HCT116 (cell line): ENCODE measurements around the gene LRRC1. TPM values are rescaled to one million over a fixed set of nuclear protein-coding genes. Genes with fewer than 3 reads are reported as not detected.
A peak's percentile ranks its signal among the peaks of the same experiment; 100 is the strongest.

Experiments
- ATAC-seq: fragments of 200-7000 bp; cut with Tn5 transposase; 2 replicates; pipeline ENCODE4 v1.9.1; 2020; ENCODE audit warnings: mild to moderate bottlenecking, moderate library complexity
- BruUV-seq: library from RNA; stranded (reverse); fragments of 400-500 nt; replicated peaks from 2 replicates; lab custom pipeline; 2021; lab: Mats Ljungman, UMichigan
- CTCF ChIA-PET: fragments of 300-600 bp; sonication (Branson Sonifier 250); formaldehyde crosslinking; loops from one replicate; lab custom pipeline; 2021; ENCODE audit warnings: antibody characterized with exemption; lab: Charles Lee
- POLR2A ChIA-PET: fragments of 300-600, 350-600 bp; sonication (Branson Sonifier 250); formaldehyde crosslinking; loops from one replicate; lab custom pipeline; 2021; ENCODE audit warnings: antibody characterized with exemption; lab: Charles Lee
- RAD21 ChIA-PET, 2 experiments: fragments of 300-600 bp; sonication (Branson Sonifier 250); formaldehyde crosslinking; loops; one replicate each; lab custom pipeline; 2023; ENCODE audit warnings: low total read pairs in 2 of 2; ENCODE audit not compliant: uncharacterized antibody in 2 of 2, unreplicated experiment in 2 of 2, low non-redundant PET in 1 of 2; lab: Charles Lee
- DNase-seq: peaks from one replicate; pipeline ENCODE4 v3.0.0-alpha.2; 2010; ENCODE audit warnings: low read depth, low spot score
- H2AFZ ChIP-seq: fragments of 200-600 bp; shearing (Covaris generic), sonication (generic); 2 replicates; pipeline ENCODE4 v1.6.1; 2017; ENCODE audit warnings: low read depth, mixed run types, mixed read lengths, antibody characterized with exemption, low read length; ENCODE audit not compliant: poor library complexity, severe bottlenecking
- H3K27ac ChIP-seq: 2 replicates; pipeline ENCODE4 v1.5.1; 2012; ENCODE audit warnings: low read depth, low read length
- H3K27me3 ChIP-seq: fragments of 200-600 bp; sonication (generic); 2 replicates; pipeline ENCODE4 v1.6.1; 2016; ENCODE audit warnings: mixed run types, low read length, mixed read lengths; ENCODE audit not compliant: insufficient read depth
- H3K36me3 ChIP-seq, 2 experiments: fragments of 200-500 bp in 1 of 2; fragments of 200-600 bp in 1 of 2; sonication (Bioruptor generic) in 1 of 2; sonication (generic) in 1 of 2; 2 replicates each; pipeline versions ENCODE4 v1.5.1 to v1.6.1; 2014 to 2016; ENCODE audit warnings: low read length in 2 of 2, inconsistent platforms in 1 of 2, mixed read lengths in 1 of 2, mixed run types in 1 of 2; ENCODE audit not compliant: insufficient read depth in 2 of 2, control insufficient read depth in 1 of 2
- H3K4me1 ChIP-seq, 2 experiments: fragments of 200-600 bp in 1 of 2; sonication (generic) in 1 of 2; 2 replicates each; pipeline versions ENCODE4 v1.5.1 to v1.6.1; 2012 to 2017; ENCODE audit warnings: low read length in 2 of 2, inconsistent platforms in 1 of 2, mild to moderate bottlenecking in 1 of 2, mixed read lengths in 1 of 2, mixed run types in 1 of 2, moderate library complexity in 1 of 2; ENCODE audit not compliant: insufficient read depth in 2 of 2, control insufficient read depth in 1 of 2
- H3K4me2 ChIP-seq: fragments of 200-600 bp; sonication (generic); 2 replicates; pipeline ENCODE4 v1.6.1; 2017; ENCODE audit warnings: mixed run types, low read length, mixed read lengths
- H3K4me3 ChIP-seq, 2 experiments: fragments of 200-600 bp in 1 of 2; sonication (generic) in 1 of 2; replicated peaks in 1 of 2; 2 replicates each; pipeline ENCODE4 v1.5.1; 2011 to 2016; ENCODE audit warnings: low read length in 2 of 2, control low read depth in 1 of 2, low read depth in 1 of 2, mild to moderate bottlenecking in 1 of 2, mixed read lengths in 1 of 2, mixed run types in 1 of 2
- H3K79me2 ChIP-seq: fragments of 200-600 bp; sonication (generic); 2 replicates; pipeline ENCODE4 v1.6.1; 2017; ENCODE audit warnings: mild to moderate bottlenecking, mixed run types, low read length, moderate library complexity, mixed read lengths; ENCODE audit not compliant: insufficient read depth
- H3K9ac ChIP-seq: fragments of 200-600 bp; sonication (generic); 2 replicates; pipeline ENCODE4 v1.6.1; 2016; ENCODE audit warnings: low read length, mixed read lengths
- H3K9me2 ChIP-seq: fragments of 200-600 bp; sonication (generic), shearing (Covaris generic); 2 replicates; pipeline ENCODE4 v1.6.1; 2017; ENCODE audit warnings: mixed run types, mild to moderate bottlenecking, moderate library complexity; ENCODE audit not compliant: insufficient read depth
- H3K9me3 ChIP-seq, 2 experiments: fragments of 200-500 bp in 1 of 2; fragments of 200-600 bp in 1 of 2; sonication (Bioruptor generic) in 1 of 2; sonication (generic) in 1 of 2; 2 replicates each; pipeline ENCODE4 v1.6.1; 2014 to 2017; ENCODE audit warnings: low read length in 2 of 2, mixed read lengths in 2 of 2, inconsistent platforms in 1 of 2, low read depth in 1 of 2, mild to moderate bottlenecking in 1 of 2, mixed run types in 1 of 2, moderate library complexity in 1 of 2; ENCODE audit not compliant: control insufficient read depth in 1 of 2, insufficient read depth in 1 of 2
- H4K20me1 ChIP-seq: fragments of 200-600 bp; sonication (generic), shearing (Covaris generic); 2 replicates; pipeline ENCODE4 v1.6.1; 2017; ENCODE audit warnings: mixed run types, mild to moderate bottlenecking, moderate library complexity; ENCODE audit not compliant: insufficient read depth
- ATF3 ChIP-seq: IDR thresholded peaks from 2 replicates; pipeline ENCODE4 v1.6.1; 2012
- CEBPB ChIP-seq: IDR thresholded peaks from 2 replicates; pipeline ENCODE4 v1.6.1; 2012; ENCODE audit warnings: low read depth
- EZH2phosphoT487 ChIP-seq: fragments of 200-600 bp; IDR thresholded peaks from 2 replicates; pipeline ENCODE4 v1.6.1; 2018; ENCODE audit warnings: antibody characterized with exemption, borderline replicate concordance
- FOSL1 ChIP-seq: IDR thresholded peaks from 2 replicates; pipeline ENCODE4 v1.6.1; 2012; ENCODE audit warnings: low read depth
- POLR2A ChIP-seq: IDR thresholded peaks from 2 replicates; pipeline ENCODE4 v1.7.0; 2011; ENCODE audit warnings: borderline replicate concordance; ENCODE audit not compliant: insufficient read depth, insufficient read length; ENCODE audit errors: extremely low read depth
- RAD21 ChIP-seq: IDR thresholded peaks from 2 replicates; pipeline ENCODE4 v1.6.1; 2012; ENCODE audit warnings: low read depth, mild to moderate bottlenecking
- SIN3A ChIP-seq: IDR thresholded peaks from 2 replicates; pipeline ENCODE4 v1.6.1; 2012; ENCODE audit warnings: low read depth
- TCF7L2 ChIP-seq: IDR thresholded peaks from 2 replicates; pipeline ENCODE4 v1.7.0; 2011; ENCODE audit warnings: borderline replicate concordance, inconsistent platforms; ENCODE audit not compliant: insufficient read depth, insufficient read length; ENCODE audit errors: extremely low read depth
- YY1 ChIP-seq: IDR thresholded peaks from 2 replicates; pipeline ENCODE4 v1.6.1; 2011; ENCODE audit warnings: low read length, low read depth, moderate library complexity, mild to moderate bottlenecking; ENCODE audit not compliant: insufficient replicate concordance; ENCODE audit errors: extremely low read depth
- ZFX ChIP-seq: fragments of 450-650 bp; IDR thresholded peaks from 2 replicates; pipeline ENCODE4 v1.6.1; 2017
- ZNF274 ChIP-seq: fragments of 200-500 bp; sonication (Bioruptor generic); IDR thresholded peaks from 2 replicates; pipeline ENCODE4 v1.6.1; 2014; ENCODE audit warnings: mild to moderate bottlenecking, low read depth, low read length, inconsistent platforms
- intact Hi-C: fragments of 100-400 bp; cut with micrococcal nuclease; formaldehyde crosslinking; loops from 2 replicates; pipeline ENCODE4 v1.10.0; 2022
- total RNA-seq: library from RNA; stranded (reverse); gene quantifications from one replicate; pipeline ENCODE4 v1.2.1, GENCODE V29; 2021; ENCODE audit not compliant: unreplicated experiment
- TF ChIP-seq, protein P1 (sequence below): IDR thresholded peaks from 2 replicates; pipeline ENCODE4 v1.6.1; 2012; ENCODE audit warnings: low read depth
- TF ChIP-seq, protein P2 (sequence below): IDR thresholded peaks from 2 replicates; pipeline ENCODE4 v1.6.1; 2011; ENCODE audit warnings: mild to moderate bottlenecking, low read length, moderate library complexity; ENCODE audit not compliant: insufficient replicate concordance; ENCODE audit errors: extremely low read depth

The LRRC1 gene
- total RNA-seq, 1 experiment from 2014 or later, result 19.8 TPM

DNA sequence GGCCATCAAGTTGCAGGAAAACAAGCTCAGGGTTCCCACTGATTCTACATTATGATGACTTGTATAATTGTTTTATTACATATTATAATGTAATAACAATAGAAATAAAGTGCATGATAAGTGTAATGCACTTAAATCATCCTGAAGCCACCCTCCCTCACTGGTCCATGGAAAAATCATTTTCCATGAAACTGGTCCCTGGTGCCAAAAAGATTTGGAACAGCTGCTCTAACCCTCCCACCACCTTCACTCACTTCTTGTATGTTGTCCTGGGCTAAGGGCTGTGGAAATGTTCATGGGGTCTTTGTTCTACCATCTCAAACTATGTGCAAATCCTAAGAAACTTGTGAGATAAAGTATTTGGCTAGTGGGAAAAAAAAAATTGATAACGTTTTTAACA, 133.8 kb downstream of the LRRC1 start:
- no peaks in the 10 kb centered on the region for H3K9me3 ChIP-seq
- no peak for TF ChIP-seq EZH2phosphoT487
- TF ChIP-seq SIN3A, result no peak
- no peak for TF ChIP-seq RAD21
- TF ChIP-seq, all 23 proteins: peak for 0
- POLR2A ChIA-PET, result no interaction called here
- Histone ChIP-seq H3K4me2 (peak overlapping the region; percentile 54), H3K9ac (no peak overlapping the region), H2AFZ (no peak overlapping the region), H3K9me2 (no peaks in the 10 kb centered on the region), H3K79me2 (no peaks in the 10 kb centered on the region), H3K36me3 (no peaks in the 10 kb centered on the region), H3K4me3 (peak overlapping the region in 1 of 2 experiments; percentile 9; a peak in 1 of 4 replicates), H3K27ac (peak overlapping the region; percentile 68), H3K4me1 (peaks cover 55 to 56% of the 10 kb centered on the region in 2 experiments), H4K20me1 (no peaks in the 10 kb centered on the region), H3K27me3 (no peaks in the 10 kb centered on the region)
- ATAC-seq (no peak), DNase-seq (no peak)
- BruUV-seq, result no TSS peak
- CTCF ChIA-PET, result no interaction called here
- intact Hi-C loops, result no loop called here
- RAD21 ChIA-PET, result no interaction called here

DNA sequence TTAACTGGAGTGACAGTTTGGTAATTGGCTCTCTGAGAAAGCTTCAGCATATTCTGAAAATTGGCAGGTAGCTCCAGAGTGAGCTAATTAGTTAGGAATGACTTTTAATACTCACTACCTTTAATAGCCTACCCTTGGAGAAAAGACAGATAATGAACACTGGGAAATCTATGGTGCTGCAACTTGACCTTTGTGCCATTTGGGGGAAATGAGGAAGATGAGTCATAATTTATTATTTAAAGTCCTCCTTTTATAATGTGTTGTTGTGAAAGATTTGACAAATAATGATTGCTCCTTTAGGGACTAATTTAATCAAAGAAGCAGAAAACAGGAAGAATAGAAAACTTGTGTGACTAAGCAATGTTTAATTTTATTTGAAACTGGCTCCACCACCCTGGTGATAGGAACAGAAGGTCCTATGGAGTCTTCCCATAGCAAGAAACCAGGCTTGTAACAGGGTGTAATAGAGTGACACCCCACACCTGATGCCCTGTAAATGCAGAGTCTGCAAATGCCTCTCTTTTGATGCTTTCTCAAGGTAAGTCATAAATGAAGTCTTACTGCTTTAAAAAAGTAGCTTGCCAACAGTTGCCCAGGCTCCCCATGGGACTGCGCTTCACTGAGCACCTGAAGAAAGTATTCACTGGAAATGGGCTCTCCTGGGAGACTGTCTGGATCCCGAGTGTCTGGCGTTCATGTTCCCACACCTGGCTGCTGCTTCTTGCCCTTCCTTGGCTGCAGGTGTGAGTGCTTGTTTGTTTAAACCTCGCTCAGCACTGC, 134.4 kb downstream of the LRRC1 start:
- no peak overlapping the region for H3K9ac ChIP-seq
- H3K27ac ChIP-seq, result peak overlapping the region; percentile 68
- peak overlapping the region in 1 of 2 experiments; percentile 9; a peak in 1 of 4 replicates for H3K4me3 ChIP-seq
- no TSS peak for BruUV-seq
- H3K4me1 ChIP-seq, result peaks cover 55 to 56% of the 10 kb centered on the region in 2 experiments
- no peaks in the 10 kb centered on the region for H4K20me1 ChIP-seq
- H3K4me2 ChIP-seq, result peak overlapping the region; percentile 54
- H3K9me3 ChIP-seq, result no peaks in the 10 kb centered on the region
- CTCF ChIA-PET, result no interaction called here
- no peaks in the 10 kb centered on the region for H3K27me3 ChIP-seq
- H3K36me3 ChIP-seq, result no peaks in the 10 kb centered on the region
- intact Hi-C loops, result no loop called here
- peak; percentile 52 for ATAC-seq
- no peak overlapping the region for H2AFZ ChIP-seq
- peak; percentile 18 for DNase-seq
- POLR2A ChIA-PET, result no interaction called here
- H3K9me2 ChIP-seq, result no peaks in the 10 kb centered on the region
- no peaks in the 10 kb centered on the region for H3K79me2 ChIP-seq
- RAD21 ChIA-PET, result no interaction called here
- TF ChIP-seq, protein P1, sequence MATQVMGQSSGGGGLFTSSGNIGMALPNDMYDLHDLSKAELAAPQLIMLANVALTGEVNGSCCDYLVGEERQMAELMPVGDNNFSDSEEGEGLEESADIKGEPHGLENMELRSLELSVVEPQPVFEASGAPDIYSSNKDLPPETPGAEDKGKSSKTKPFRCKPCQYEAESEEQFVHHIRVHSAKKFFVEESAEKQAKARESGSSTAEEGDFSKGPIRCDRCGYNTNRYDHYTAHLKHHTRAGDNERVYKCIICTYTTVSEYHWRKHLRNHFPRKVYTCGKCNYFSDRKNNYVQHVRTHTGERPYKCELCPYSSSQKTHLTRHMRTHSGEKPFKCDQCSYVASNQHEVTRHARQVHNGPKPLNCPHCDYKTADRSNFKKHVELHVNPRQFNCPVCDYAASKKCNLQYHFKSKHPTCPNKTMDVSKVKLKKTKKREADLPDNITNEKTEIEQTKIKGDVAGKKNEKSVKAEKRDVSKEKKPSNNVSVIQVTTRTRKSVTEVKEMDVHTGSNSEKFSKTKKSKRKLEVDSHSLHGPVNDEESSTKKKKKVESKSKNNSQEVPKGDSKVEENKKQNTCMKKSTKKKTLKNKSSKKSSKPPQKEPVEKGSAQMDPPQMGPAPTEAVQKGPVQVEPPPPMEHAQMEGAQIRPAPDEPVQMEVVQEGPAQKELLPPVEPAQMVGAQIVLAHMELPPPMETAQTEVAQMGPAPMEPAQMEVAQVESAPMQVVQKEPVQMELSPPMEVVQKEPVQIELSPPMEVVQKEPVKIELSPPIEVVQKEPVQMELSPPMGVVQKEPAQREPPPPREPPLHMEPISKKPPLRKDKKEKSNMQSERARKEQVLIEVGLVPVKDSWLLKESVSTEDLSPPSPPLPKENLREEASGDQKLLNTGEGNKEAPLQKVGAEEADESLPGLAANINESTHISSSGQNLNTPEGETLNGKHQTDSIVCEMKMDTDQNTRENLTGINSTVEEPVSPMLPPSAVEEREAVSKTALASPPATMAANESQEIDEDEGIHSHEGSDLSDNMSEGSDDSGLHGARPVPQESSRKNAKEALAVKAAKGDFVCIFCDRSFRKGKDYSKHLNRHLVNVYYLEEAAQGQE, result no peak
- TF ChIP-seq FOSL1 (peak; percentile 78), ZFX (no peak), ATF3 (no peak), CEBPB (peak; percentile 78), EZH2phosphoT487 (no peak), TCF7L2 (no peak), RAD21 (no peak), POLR2A (no peak), ZNF274 (no peak), YY1 (no peak)
- TF ChIP-seq, protein P2, sequence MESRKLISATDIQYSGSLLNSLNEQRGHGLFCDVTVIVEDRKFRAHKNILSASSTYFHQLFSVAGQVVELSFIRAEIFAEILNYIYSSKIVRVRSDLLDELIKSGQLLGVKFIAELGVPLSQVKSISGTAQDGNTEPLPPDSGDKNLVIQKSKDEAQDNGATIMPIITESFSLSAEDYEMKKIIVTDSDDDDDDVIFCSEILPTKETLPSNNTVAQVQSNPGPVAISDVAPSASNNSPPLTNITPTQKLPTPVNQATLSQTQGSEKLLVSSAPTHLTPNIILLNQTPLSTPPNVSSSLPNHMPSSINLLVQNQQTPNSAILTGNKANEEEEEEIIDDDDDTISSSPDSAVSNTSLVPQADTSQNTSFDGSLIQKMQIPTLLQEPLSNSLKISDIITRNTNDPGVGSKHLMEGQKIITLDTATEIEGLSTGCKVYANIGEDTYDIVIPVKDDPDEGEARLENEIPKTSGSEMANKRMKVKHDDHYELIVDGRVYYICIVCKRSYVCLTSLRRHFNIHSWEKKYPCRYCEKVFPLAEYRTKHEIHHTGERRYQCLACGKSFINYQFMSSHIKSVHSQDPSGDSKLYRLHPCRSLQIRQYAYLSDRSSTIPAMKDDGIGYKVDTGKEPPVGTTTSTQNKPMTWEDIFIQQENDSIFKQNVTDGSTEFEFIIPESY, result no peak
